RKO (cell line): Measurements from ENCODE around the gene AQP10.
"Not testable (repeated sequence)": the region's sequence is repeated elsewhere in the genome, so short reads cannot be mapped to it uniquely, and the experiment has no call there.

Source experiments
- DNase-seq: peaks from one replicate; pipeline ENCODE4 v3.0.0-alpha.2; 2016; ENCODE audit warnings: low spot score

The AQP10 gene, protein sequence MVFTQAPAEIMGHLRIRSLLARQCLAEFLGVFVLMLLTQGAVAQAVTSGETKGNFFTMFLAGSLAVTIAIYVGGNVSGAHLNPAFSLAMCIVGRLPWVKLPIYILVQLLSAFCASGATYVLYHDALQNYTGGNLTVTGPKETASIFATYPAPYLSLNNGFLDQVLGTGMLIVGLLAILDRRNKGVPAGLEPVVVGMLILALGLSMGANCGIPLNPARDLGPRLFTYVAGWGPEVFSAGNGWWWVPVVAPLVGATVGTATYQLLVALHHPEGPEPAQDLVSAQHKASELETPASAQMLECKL

DNA sequence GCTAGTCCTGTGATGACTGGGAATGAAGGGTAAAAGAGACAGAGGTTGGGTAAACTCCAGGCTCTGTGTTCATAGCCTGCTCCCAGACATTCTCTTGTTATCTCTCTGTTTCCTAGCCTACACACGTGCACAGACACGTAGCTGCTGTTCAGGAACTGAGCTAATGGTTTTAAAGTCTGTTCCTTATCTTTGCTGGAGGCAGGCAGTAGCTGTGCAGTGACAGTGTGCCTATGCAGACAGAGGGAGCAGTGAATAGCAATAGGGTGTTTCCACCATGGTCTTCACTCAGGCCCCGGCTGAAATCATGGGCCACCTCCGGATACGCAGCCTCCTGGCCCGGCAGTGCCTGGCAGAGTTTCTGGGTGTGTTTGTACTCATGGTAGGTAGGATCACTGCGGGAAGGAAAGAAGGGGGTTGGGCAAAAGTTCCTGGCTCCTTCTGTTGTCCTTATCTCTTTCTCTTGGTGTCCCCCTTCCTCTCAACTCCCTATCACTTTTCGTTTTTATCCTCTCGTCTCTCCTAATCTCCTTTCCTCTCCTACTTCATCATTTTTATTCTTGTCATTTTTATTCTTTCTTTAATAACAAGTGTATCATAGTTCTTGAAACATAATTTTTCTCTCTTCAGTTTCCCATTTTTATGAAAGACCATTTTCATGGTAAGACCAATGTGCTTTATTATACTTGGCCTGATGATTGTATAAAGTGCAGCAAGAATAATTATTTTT lies at the start of gene AQP10:
TSS of gene AQP10 (plus strand) at position 212 of the 727 bp plus-strand sequence. CDS start at position 275, 63 bp downstream.
- no peak for DNase-seq

DNA sequence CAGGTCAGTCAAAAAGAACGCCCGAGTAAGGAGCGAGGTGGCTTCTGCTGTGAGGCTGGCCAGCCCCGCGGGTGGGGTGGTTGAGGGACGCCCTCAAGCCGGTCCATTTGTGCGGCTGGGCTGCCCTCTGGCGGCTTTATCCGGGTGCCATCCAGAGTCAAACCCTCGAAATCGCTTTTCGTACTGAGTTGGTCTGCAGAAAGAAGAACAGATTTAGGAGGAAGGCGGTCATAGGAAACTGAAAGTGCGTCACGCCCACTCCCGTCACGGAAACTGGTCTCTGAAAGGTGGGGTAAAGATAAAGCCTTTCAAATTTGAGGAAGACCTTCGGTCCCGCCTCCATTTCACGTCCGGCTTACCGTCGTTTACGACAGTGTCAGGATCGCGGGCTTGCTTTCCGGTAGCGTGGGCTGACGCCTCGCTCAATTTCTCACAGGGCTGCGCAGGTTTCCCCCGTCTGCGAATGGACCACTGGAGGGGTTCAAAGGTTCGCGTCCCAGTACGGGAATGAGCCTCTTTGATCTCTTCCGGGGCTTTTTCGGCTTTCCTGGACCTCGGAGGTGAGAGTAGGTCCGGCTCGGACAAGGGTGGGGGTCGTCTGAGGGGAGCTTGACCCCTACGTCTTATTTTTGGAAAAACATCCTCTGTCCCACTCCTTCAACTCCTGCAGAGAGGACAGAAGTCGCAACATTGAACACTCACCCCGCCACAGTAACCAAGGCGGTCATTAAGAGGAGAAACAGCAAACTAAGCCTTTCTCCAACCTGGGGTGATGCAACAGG lies 48.5 kb upstream of the AQP10 start, which contains the start of gene HAX1:
TSS of gene HAX1 (plus strand) at position 413 of the 782 bp plus-strand sequence. CDS start at position 508, 95 bp downstream.
- DNase-seq, result peak; percentile 95

DNA sequence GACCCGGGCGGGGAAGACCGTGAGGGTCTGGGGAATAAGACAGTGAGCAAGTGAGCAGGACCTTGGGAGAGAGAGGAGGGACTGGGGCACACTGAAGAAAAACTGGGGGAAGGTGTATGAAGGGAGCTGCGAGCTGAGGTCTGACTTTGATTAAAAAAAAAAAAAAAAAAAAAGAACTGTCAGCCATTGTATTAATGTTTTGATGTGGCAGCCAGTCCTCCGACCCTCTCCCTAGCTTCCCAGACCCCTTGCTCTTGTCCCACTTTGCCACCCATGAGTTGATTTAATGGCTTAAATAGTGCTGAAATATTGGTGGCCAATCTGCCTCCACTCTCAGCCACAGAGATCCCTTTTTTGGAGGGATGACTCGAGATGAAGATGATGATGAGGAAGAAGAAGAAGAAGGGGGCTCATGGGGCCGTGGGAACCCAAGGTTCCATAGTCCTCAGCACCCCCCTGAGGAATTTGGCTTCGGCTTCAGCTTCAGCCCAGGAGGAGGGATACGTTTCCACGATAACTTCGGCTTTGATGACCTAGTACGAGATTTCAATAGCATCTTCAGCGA lies 47.8 kb upstream of the AQP10 start:
- DNase-seq, result no peak

DNA sequence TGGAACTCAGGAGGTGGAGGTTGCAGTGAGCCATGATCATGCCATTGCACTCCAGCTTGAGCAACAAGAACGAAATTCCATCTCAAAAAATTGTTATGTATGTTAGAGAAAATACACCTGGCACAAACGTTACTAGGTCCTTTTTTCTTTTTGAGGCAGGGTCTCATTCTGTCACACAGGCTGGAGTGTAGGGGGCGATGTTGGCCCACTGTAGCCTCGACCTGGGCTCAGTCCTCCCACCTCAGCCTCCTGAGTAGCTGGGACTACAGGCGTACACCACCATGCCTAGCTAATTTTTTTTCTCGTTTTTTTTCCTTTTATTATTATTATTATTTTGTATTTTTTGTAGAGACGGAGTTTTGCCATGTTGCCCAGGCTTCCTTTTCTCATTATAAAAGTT lies 44.1 kb upstream of the AQP10 start:
- DNase-seq, result no peak

DNA sequence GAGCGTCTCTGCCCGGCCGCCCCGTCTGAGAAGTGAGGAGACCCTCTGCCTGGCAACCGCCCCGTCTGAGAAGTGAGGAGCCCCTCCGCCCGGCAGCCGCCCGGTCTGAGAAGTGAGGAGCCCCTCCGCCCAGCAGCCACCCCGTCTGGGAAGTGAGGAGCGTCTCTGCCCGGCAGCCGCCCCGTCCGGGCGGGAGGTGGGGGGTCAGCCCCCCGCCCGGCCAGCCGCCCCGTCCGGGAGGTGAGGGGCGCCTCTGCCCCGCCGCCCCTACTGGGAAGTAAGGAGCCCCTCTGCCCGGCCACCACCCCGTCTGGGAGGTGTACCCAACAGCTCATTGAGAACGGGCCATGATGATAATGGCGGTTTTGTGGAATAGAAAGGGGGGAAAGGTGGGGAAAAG lies 33.3 kb upstream of the AQP10 start:
- DNase-seq, result not testable (repeated sequence)

DNA sequence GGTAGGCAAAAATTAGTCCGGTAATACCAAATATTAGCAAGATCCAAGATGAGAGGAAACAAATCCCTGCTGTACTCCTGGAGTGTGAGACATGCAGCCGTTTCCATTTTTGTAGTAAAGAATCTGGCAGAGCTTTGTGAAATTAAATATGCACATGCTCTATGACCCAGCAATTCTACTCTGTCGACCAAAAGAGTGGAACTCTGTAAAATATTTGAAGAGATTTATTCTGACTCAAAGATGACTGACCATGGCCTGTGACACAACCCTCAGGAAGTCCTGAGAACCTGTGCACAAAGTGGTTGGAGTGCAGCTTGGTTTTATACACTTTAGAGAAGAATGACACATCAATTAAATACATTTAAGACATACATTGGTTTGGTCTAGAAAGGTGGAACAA lies 32.2 kb upstream of the AQP10 start:
- DNase-seq, result peak; percentile 49

DNA sequence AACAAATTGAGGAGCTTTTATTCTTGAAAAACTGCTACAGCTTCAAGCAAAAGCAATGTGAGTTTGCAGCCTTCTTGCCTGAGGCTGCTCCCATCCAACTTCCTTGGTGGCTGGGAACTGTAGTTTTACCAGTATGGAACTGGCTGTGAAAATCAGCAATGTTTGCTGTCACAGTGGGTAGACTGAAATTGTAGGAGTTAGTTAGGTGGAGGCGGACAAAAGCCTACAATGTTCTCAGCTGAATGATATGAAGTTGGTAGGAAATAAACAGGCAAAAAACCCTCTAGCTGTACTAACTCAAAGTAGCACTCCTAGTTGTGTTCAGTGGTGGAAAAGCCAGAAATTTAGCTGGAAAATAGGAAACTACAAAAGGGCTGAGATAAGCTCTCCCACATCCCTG lies 30.0 kb upstream of the AQP10 start:
- DNase-seq, result no peak

DNA sequence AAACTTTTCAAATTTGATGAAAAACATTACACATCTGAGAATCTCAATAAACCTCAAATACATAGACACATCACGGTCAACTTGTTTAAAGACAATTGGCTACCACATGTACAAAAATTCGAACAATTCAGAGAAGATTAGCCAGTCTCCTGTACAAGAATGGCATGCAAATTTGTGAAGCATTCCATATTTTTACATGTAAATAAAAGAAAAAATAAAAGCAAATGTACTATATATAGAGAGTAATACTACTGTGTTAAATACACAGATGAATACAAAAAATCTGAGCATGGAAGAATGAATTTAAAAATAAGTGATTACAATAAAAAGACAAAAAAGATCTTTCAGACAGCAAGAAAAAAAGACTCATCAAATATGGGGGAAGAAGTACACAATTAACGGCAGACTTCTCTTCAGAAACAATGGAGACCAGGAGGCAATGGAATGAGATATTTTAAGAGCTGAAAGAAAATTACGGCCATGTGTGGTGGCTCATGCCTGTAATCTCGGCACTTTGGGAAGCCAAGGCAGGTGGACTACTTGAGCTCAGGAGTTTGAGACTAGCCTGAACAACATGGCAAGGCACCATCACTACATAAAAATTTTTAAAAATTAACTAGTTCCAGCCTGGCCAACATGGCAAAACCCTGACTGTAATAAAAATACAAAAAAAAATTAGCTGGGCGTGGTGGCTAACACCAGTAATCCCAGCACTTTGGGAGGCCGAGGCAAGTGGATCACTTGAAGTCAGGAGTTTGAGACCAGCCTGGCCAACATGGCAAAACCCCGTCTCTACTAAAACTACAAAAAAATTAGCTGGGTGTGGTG lies 25.3 kb upstream of the AQP10 start:
- DNase-seq, result peak; percentile 35

DNA sequence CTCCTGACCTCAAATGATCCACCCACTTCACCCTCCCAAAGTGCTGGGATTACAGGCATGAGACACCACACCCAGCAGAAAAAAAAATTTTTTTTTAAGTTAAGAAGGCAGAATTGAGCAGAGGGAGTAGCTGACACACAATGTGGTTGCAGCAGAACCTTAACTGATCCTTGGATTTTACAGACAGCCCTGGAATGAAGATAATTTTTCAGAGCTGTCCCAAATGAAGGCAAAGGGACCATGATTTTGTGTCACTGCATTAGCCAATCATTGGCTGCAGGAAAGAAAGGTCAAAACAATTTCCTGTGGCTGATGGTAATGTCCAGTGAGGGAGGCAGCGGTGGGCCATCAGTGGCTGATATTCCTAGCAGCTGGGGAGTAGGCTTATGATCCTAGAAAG lies 19.3 kb upstream of the AQP10 start:
- no peak for DNase-seq

DNA sequence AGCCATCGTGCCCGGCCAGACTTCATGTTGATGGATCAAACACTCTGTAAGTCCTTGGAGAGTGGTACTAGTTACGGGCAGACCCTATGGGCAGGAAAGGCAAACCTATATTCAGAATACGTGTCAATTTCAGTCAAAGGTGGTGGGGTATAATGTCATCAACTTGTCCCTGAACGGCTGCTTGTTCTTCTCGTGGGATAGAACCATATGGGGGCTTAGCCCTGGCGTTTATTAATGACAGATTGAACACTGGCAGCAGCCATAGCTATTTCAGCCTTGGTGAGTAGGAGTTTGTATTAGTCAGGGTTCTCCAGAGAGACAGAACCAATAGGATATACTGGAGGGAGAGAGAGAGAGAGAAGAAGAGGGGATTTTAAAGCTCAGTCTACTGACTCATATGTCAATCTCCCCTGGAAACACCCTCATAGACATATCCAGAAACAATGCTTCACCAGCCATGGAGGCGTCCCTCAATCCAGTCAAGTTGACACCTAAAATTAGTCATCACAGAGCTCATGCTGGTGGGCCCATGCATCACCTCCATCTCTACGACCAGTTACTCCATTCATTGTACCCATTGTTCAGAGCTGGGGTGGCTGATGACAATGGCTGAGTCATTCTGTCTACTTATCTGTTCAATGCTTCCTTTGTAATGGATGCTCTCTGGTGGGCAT lies 16.1 kb upstream of the AQP10 start:
- peak; percentile 70 for DNase-seq

DNA sequence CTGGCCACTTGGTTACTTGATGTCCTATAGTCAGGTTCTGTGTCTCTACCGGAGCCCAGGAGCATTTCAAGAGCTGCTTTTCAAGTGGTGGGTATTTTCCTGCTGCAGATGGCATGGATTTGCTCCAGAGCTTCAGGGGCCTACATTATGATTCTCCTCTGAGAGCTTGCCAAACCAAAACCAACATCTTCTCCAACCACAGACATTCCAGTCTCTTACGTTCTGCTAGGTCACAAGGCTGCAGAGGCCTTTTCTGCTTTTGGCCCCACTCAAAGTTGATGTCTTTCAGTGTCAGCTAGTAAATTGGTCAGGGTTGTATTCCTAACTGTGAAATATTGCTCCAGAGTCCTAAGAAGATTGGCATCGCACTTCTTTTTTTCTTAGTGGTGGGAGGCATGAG lies 14.7 kb upstream of the AQP10 start:
- no peak for DNase-seq

DNA sequence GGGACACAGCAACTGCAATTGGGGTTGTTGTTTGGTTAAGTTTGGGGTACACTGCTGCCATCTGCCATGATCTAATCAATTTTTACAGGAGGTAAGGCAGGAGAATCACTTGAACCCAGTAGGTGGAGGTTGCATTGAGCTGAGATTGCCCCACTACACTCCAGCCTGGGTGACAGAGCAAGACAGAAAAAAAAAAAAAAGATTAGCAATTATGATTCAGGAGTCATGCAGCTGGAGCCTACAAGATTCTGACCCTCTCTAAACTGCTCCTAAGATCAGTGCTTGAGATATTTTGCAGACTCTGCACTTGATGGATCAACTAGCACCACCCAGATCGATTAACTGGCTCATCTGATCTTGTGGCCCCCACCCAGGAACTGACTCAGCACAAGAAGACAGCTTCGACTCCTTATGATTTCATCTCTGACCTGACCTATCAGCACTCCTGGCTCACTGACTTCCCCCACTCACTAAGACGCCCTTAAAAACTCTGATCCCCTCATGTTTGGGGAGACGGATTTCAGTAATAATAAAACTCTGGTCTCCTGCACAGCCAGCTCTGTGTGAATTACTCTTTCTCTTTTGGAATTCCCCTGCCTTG lies 13.1 kb upstream of the AQP10 start:
- not testable (repeated sequence) for DNase-seq

DNA sequence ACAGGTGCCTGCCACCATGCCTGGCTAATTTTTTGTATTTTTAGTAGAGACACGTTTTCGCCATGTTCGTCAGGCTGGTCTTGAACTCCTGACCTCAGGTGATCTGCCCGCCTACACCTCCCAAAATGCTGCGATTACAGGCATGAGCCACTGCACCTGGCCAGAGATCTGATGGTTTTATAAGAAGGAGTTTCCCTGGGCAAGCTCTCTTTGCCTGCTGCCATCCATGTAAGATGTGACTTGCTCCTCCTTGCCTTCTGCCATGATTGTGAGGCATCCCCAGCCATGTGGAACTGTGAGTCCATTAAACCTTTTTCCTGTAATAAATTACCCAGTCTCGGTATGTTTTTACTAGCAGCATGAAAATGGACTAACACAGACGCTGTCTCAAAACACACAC lies 11.8 kb upstream of the AQP10 start:
- not testable (repeated sequence) for DNase-seq

DNA sequence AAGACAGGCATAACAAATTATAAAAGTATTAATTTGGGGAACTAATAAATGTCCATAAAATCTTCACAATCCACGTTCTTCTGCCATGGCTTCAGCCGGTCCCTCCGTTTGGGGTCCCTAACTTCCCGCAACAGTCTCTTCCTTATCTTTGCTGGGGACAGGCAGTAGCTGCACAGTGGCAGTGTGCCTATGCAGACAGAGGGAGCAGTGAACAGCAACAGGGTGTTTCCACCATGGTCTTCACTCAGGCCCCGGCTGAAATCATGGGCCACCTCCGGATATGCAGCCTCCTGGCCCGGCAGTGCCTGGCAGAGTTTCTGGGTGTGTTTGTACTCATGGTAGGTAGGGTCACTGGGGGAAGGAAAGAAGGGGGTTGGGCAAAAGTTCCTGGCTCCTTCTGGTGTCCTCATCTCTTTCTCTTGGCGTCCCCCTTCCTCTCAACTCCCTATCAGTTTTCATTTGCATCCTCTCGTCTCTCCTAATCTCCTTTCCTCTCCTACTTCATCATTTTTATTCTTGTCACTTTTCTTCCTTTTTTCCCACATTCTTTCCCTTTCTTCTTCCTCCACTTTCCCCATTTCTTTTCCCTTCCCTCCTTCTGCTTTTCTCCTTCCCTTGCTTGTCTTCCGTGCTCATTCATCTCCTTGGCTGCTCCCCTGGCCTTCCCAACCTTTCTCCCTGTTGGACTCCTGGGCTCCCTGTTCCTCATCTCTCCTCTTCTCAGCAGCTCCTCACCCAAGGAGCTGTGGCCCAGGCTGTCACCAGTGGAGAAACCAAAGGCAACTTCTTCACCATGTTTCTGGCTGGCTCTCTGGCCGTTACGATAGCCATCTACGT lies 8.4 kb upstream of the AQP10 start:
- DNase-seq, result not testable (repeated sequence)

DNA sequence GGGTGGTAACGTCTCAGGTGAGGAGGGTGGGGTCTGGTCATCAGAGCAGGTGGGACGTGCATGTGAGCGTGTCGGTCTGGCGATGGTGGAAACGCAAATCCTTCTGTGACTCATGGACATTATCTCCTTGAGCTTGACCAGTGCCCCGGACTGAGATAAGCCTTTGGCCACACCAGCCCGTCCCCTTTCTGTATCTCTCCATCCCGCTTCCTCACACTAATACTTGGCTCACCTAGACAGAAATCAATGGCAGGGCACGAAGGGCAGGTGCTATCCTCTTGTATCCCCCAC lies 7.9 kb upstream of the AQP10 start:
- DNase-seq, result no peak

DNA sequence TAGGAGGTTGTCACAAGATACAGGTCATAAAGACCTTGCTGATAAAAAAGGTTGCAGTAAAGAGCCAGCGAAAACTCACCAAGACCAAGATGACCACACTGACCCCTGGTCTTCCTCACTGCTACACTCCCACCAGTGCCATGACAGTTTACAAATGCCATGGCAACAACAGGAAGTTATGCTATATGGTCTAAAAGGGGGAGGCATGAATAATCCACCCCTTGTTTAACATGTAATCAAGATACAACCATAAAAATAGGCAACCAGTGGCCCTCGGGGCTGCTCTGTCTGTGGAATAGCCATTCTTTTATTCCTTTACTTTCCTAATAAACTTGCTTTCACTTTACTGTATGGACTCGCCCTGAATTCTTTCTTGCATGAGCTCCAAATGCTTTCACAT lies 6.7 kb upstream of the AQP10 start:
- not testable (repeated sequence) for DNase-seq

DNA sequence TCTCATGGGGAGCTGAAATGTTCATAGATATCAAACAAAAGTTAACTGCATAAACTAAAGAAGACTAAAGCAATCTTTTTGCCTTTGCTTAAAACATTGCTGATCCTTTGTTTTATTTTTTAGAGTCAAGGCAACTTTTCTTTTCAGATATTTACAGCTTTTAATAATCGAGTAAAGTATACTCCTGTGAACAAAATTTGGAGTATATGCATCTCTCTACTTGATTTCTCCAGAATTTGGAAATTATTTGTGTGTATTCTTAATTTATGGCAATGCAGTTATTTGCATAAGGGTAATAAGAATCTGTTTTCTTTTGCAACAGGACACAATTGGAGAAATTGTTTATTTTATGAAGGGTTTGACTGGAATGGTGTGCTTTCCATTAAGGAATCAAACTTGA lies 4.2 kb upstream of the AQP10 start:
- DNase-seq, result no peak

DNA sequence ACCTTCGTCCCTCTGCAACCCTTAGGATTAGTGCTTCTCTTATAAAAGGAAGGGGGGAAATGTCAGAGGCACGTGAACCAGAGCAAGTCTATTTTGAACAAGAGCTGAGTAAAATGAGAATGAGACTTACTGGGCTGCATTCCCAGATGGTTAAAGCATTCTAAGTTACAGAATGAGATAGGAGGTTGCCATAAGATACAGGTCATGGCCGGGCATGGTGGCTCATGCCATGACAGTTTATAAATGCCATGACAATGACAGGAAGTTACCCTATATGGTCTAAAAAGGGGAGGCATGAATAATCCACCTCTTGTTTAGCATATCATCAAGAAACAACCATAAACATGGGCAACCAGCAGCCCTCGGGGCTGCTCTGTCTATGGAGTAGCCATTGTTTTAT lies 2.5 kb upstream of the AQP10 start:
- peak; percentile 40 for DNase-seq

DNA sequence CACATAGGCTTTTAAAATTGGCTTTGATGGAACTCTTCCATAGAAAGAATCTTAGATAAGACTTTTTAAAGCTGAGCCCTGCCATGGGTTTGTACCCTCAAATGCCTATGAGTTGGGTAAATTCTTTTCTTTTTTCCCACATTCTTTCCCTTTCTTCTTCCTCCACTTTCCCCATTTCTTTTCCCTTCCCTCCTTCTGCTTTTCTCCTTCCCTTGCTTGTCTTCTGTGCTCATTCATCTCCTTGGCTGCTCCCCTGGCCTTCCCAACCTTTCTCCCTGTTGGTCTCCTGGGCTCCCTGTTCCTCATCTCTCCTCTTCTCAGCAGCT lies 679 bp downstream of the AQP10 start:
- not testable (repeated sequence) for DNase-seq

DNA sequence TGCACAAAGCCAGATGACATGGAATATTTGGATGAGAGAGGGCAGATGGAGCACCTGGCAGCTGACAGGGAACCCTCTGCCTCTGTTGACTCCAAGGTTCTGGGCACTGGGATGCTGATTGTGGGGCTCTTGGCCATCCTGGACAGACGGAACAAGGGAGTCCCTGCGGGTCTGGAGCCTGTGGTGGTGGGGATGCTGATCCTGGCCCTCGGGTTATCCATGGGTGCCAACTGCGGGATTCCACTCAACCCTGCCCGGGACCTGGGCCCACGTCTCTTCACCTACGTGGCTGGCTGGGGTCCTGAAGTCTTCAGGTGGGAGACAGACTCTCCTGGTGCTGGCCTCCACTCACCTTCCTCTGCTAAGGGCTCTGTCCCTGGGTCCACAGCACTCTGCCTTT lies 2.6 kb downstream of the AQP10 start:
- DNase-seq, result no peak
